ENCODE data around the gene PRKD1.

The PRKD1 gene

DNA sequence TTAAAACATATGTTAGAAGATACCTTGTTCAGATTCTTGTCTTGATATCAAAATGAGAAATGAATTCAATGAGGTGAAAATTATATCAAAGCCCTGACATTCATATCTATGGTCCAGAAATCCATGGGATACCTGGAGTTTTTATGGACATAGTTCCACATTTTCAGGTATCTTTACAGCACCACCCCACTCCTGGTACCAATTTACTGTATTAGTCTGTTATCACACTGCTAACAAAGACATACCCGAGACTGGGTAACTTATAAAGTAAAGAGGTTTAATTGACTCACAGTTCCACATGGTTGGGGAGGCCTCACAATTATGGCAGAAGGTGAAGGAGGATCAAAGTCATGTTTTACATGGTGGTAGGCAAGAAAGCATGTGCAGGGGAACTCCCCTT, 361.5 kb downstream of the PRKD1 start:
- ATAC-seq = no peak
- no peak for TF ChIP-seq SNAI2 (CRISPR knock-in tag; IDR thresholded peaks at IDR 0.05)
- TF ChIP-seq, protein P1, sequence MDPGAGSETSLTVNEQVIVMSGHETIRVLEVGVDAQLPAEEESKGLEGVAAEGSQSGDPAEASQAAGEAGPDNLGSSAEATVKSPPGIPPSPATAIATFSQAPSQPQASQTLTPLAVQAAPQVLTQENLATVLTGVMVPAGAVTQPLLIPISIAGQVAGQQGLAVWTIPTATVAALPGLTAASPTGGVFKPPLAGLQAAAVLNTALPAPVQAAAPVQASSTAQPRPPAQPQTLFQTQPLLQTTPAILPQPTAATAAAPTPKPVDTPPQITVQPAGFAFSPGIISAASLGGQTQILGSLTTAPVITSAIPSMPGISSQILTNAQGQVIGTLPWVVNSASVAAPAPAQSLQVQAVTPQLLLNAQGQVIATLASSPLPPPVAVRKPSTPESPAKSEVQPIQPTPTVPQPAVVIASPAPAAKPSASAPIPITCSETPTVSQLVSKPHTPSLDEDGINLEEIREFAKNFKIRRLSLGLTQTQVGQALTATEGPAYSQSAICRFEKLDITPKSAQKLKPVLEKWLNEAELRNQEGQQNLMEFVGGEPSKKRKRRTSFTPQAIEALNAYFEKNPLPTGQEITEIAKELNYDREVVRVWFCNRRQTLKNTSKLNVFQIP (CRISPR knock-in tag; IDR thresholded peaks at IDR 0.05; ENCODE audit: borderline replicate concordance, low read depth) = no peak
- TF ChIP-seq ZNF8 (CRISPR knock-in tag; IDR thresholded peaks at IDR 0.05) = no peak
- TF ChIP-seq ESRRG (CRISPR knock-in tag; IDR thresholded peaks at IDR 0.05) = no peak
- no peak for TF ChIP-seq ZNF565 (CRISPR knock-in tag; conservative IDR thresholded peaks at IDR 0.05; ENCODE audit: low read depth)
- TF ChIP-seq, protein P2, sequence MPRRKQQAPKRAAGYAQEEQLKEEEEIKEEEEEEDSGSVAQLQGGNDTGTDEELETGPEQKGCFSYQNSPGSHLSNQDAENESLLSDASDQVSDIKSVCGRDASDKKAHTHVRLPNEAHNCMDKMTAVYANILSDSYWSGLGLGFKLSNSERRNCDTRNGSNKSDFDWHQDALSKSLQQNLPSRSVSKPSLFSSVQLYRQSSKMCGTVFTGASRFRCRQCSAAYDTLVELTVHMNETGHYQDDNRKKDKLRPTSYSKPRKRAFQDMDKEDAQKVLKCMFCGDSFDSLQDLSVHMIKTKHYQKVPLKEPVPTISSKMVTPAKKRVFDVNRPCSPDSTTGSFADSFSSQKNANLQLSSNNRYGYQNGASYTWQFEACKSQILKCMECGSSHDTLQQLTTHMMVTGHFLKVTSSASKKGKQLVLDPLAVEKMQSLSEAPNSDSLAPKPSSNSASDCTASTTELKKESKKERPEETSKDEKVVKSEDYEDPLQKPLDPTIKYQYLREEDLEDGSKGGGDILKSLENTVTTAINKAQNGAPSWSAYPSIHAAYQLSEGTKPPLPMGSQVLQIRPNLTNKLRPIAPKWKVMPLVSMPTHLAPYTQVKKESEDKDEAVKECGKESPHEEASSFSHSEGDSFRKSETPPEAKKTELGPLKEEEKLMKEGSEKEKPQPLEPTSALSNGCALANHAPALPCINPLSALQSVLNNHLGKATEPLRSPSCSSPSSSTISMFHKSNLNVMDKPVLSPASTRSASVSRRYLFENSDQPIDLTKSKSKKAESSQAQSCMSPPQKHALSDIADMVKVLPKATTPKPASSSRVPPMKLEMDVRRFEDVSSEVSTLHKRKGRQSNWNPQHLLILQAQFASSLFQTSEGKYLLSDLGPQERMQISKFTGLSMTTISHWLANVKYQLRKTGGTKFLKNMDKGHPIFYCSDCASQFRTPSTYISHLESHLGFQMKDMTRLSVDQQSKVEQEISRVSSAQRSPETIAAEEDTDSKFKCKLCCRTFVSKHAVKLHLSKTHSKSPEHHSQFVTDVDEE (CRISPR knock-in tag; IDR thresholded peaks at IDR 0.05) = no peak
- no peak for TF ChIP-seq ISL1 (CRISPR knock-in tag; IDR thresholded peaks at IDR 0.05)
- TF ChIP-seq, protein P3, sequence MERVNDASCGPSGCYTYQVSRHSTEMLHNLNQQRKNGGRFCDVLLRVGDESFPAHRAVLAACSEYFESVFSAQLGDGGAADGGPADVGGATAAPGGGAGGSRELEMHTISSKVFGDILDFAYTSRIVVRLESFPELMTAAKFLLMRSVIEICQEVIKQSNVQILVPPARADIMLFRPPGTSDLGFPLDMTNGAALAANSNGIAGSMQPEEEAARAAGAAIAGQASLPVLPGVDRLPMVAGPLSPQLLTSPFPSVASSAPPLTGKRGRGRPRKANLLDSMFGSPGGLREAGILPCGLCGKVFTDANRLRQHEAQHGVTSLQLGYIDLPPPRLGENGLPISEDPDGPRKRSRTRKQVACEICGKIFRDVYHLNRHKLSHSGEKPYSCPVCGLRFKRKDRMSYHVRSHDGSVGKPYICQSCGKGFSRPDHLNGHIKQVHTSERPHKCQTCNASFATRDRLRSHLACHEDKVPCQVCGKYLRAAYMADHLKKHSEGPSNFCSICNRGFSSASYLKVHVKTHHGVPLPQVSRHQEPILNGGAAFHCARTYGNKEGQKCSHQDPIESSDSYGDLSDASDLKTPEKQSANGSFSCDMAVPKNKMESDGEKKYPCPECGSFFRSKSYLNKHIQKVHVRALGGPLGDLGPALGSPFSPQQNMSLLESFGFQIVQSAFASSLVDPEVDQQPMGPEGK (CRISPR knock-in tag; IDR thresholded peaks at IDR 0.05; ENCODE audit: borderline replicate concordance) = no peak
- no peak for TF ChIP-seq OSR1 (CRISPR knock-in tag; IDR thresholded peaks at IDR 0.05)
- no peak for TF ChIP-seq BACH2 (CRISPR knock-in tag; IDR thresholded peaks at IDR 0.05; ENCODE audit: borderline replicate concordance)
- no peak for TF ChIP-seq RARB (CRISPR knock-in tag; IDR thresholded peaks at IDR 0.05)

DNA sequence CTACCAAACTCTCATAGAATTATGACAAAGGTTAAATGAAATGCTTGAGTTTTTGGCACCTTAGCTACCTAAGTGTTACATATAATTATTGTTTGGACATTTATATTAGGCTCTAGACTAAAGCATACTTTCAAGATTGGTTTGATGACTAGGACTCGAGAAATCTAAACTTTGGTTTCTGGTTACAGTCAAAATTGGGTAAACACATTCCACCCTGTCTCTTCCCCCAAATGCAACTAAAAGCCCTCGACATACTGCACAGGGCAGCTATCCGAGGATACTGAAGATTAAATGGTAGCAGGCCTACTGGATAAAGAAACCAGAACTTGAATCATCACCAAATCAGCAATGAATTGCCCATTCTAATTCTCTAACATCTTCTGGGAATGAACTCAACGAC, 369.1 kb downstream of the PRKD1 start:
- TF ChIP-seq ARNTL (CRISPR knock-in tag; IDR thresholded peaks at IDR 0.05; ENCODE audit: borderline replicate concordance, low read depth) = no peak
- no peak for TF ChIP-seq ESRRG (CRISPR knock-in tag; IDR thresholded peaks at IDR 0.05)
- no peak for TF ChIP-seq ISL1 (CRISPR knock-in tag; IDR thresholded peaks at IDR 0.05)
- TF ChIP-seq CSDC2 (CRISPR knock-in tag; IDR thresholded peaks at IDR 0.05) = no peak
- TF ChIP-seq ZFP30 (CRISPR knock-in tag; IDR thresholded peaks at IDR 0.05) = no peak
- TF ChIP-seq ZNF8 (CRISPR knock-in tag; IDR thresholded peaks at IDR 0.05) = no peak
- no peak for TF ChIP-seq ZC3H10 (CRISPR knock-in tag; IDR thresholded peaks at IDR 0.05)
- TF ChIP-seq TCF4 (CRISPR knock-in tag; IDR thresholded peaks at IDR 0.05; ENCODE audit: borderline replicate concordance) = no peak
- TF ChIP-seq, protein P3 (CRISPR knock-in tag; IDR thresholded peaks at IDR 0.05; ENCODE audit: borderline replicate concordance) = no peak
- TF ChIP-seq PPARA (CRISPR knock-in tag; IDR thresholded peaks at IDR 0.05; ENCODE audit: borderline replicate concordance) = no peak
- TF ChIP-seq SNAI2 (CRISPR knock-in tag; IDR thresholded peaks at IDR 0.05) = no peak
- no peak for TF ChIP-seq BACH2 (CRISPR knock-in tag; IDR thresholded peaks at IDR 0.05; ENCODE audit: borderline replicate concordance)
- TF ChIP-seq RARB (CRISPR knock-in tag; IDR thresholded peaks at IDR 0.05) = no peak
- TF ChIP-seq, protein P4, sequence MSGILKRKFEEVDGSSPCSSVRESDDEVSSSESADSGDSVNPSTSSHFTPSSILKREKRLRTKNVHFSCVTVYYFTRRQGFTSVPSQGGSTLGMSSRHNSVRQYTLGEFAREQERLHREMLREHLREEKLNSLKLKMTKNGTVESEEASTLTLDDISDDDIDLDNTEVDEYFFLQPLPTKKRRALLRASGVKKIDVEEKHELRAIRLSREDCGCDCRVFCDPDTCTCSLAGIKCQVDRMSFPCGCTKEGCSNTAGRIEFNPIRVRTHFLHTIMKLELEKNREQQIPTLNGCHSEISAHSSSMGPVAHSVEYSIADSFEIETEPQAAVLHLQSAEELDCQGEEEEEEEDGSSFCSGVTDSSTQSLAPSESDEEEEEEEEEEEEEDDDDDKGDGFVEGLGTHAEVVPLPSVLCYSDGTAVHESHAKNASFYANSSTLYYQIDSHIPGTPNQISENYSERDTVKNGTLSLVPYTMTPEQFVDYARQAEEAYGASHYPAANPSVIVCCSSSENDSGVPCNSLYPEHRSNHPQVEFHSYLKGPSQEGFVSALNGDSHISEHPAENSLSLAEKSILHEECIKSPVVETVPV (CRISPR knock-in tag; IDR thresholded peaks at IDR 0.05) = no peak
- TF ChIP-seq ZNF70 (CRISPR knock-in tag; IDR thresholded peaks at IDR 0.05) = no peak
- no peak for TF ChIP-seq ZNF565 (CRISPR knock-in tag; conservative IDR thresholded peaks at IDR 0.05; ENCODE audit: low read depth)
- TF ChIP-seq TOX (CRISPR knock-in tag; IDR thresholded peaks at IDR 0.05; ENCODE audit: borderline replicate concordance) = no peak
- TF ChIP-seq GLIS3 (CRISPR knock-in tag; IDR thresholded peaks at IDR 0.05) = no peak
- no peak for ATAC-seq

DNA sequence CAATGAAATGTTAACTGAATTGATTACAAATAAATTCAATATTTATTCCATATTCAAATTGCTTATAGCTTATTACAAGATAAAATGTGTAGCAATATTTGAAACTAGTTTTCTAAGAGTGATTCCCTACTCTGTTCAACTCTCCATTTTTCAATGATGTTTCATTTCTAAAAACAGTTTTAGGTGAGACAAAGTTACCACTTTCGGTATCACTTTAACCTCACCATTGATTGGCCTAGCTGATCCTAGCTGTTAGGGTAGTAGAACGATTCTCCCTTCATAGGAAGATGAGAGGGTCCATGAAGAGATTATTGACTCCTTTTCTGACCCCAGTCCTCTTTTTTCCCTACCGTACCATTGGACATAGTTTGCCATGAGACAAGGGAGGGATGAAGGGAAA, 373.3 kb downstream of the PRKD1 start:
- no peak for ATAC-seq
- TF ChIP-seq, protein P2 (CRISPR knock-in tag; IDR thresholded peaks at IDR 0.05) = no peak
- TF ChIP-seq ZFP3 (CRISPR knock-in tag; IDR thresholded peaks at IDR 0.05) (no peak), ZNF565 (CRISPR knock-in tag; conservative IDR thresholded peaks at IDR 0.05; ENCODE audit: low read depth) (no peak), ZNF8 (CRISPR knock-in tag; IDR thresholded peaks at IDR 0.05) (no peak), BACH2 (CRISPR knock-in tag; IDR thresholded peaks at IDR 0.05; ENCODE audit: borderline replicate concordance) (no peak), ISL1 (CRISPR knock-in tag; IDR thresholded peaks at IDR 0.05) (no peak), ARNTL (CRISPR knock-in tag; IDR thresholded peaks at IDR 0.05; ENCODE audit: borderline replicate concordance, low read depth) (no peak), ZFP30 (CRISPR knock-in tag; IDR thresholded peaks at IDR 0.05) (no peak), OSR1 (CRISPR knock-in tag; IDR thresholded peaks at IDR 0.05) (no peak)
- TF ChIP-seq, protein P1 (CRISPR knock-in tag; IDR thresholded peaks at IDR 0.05; ENCODE audit: borderline replicate concordance, low read depth) = no peak

All from SK-N-SH treated with all-trans-retinoic acid at 6 μM for 48 hours (cell line).